ENCODE data around the gene PPIE.
"Not testable (repeated sequence)": the region's sequence is repeated elsewhere in the genome, so short reads cannot be mapped to it uniquely, and the experiment has no call there.

PPIE gene

DNA sequence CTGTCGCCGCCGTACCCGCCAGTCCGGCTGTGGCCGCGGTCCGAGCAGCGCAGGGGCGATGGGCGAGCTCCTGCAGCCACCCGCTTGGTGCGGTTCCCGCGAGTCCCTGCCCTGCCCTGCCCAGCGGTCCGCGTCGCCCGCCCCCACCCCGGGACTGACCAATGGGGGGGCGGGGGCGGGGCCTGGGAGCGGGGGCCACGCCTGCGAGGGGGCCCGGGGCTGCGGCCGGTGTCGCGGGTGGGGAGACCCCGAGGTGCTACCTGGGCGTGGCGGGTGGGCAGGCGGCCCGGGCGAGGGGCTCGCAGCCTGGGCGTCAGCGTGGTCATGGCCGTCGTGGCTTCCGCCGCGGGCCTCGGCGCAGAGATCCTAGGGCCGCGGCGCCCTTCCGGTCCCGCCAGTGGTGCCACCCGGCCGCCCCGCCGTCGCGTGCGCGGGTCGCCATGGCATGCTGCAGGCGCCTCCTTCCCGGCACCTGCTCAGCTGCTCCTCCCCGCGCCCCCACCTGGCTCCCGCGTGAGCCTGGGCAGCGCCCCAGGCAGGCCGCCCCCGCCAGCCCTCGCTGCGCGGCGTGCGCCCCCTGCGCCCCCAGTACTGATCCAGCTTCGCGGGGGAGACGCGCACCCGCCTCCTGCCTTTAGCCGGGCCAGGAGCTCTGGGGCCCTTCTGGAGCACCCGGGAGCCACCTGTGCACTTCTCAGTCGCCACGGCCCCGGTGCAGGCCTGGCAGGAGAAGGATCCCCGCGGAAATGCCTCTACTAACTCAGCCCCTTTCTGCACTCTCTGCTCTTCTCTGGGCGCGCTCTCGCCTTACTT, 50.3 kb downstream of the PPIE start, which contains the start of gene BMP8B:
Gene BMP8B (minus strand): TSS at position 108 of the 813 bp plus-strand sequence. CDS start 380 bp downstream, outside the sequence.
- H3K4me1 ChIP-seq (ENCODE audit: control insufficient read depth, insufficient read depth, low read length): peaks cover 4% of the 10 kb centered on the region
- no peaks in the 10 kb centered on the region for H3K36me3 ChIP-seq (ENCODE audit: control insufficient read depth in 2 of 2, insufficient read depth in 2 of 2, low read length in 2 of 2)
- no peak within 1 kb of the TSS for H3K27ac ChIP-seq (ENCODE audit: low read length)
- H3K4me3 ChIP-seq (ENCODE audit: low read length in 2 of 2): peak within 1 kb of the TSS in 1 of 2 donors; percentile 54
- peaks cover 13 to 26% of the 10 kb centered on the region in 2 donors for H3K27me3 ChIP-seq (ENCODE audit: control insufficient read depth in 1 of 2, insufficient read depth in 2 of 2, low read length in 2 of 2)
- no peaks in the 10 kb centered on the region for H3K9me3 ChIP-seq (ENCODE audit: control insufficient read depth in 2 of 2, low read length in 2 of 2)
- H3K9ac ChIP-seq (ENCODE audit: low read length in 2 of 2): no peak within 1 kb of the TSS

DNA sequence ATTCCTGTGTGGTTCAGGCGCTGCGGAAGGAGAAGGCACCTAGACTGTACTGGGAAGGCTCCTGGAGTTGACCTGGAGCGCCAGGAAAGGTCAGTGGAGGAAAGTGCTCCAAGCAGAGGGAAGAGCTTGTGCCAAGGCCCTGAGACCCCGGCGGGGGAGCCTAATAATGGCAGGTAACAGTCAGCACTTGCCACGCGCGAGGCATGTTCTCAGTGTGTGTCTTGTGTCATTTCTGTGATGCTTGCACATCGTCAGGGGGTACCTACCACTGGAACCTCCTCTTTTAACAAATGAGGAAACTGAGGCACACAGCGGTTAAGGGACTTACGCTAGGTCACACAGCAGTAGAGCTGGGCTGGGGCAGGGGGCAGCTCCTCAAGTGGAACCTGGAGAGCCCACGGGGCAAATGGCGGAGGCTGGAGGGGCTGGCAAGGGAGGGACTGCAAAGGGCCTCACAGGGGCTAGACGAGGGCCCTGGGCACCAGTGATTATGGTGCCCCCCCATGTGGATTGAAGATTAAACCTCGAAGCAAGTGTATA, 51.0 kb downstream of the PPIE start:
- Histone ChIP-seq H3K4me1 (ENCODE audit: control insufficient read depth, insufficient read depth, low read length) (peaks cover 4% of the 10 kb centered on the region), H3K27ac (ENCODE audit: low read length) (no peak overlapping the region), H3K27me3 (ENCODE audit: control insufficient read depth in 1 of 2, insufficient read depth in 2 of 2, low read length in 2 of 2) (peaks cover 13 to 26% of the 10 kb centered on the region in 2 donors), H3K9me3 (ENCODE audit: control insufficient read depth in 2 of 2, low read length in 2 of 2) (no peaks in the 10 kb centered on the region), H3K4me3 (ENCODE audit: low read length in 2 of 2) (no peak overlapping the region), H3K36me3 (ENCODE audit: control insufficient read depth in 2 of 2, insufficient read depth in 2 of 2, low read length in 2 of 2) (no peaks in the 10 kb centered on the region), H3K9ac (ENCODE audit: low read length in 2 of 2) (no peak overlapping the region)

DNA sequence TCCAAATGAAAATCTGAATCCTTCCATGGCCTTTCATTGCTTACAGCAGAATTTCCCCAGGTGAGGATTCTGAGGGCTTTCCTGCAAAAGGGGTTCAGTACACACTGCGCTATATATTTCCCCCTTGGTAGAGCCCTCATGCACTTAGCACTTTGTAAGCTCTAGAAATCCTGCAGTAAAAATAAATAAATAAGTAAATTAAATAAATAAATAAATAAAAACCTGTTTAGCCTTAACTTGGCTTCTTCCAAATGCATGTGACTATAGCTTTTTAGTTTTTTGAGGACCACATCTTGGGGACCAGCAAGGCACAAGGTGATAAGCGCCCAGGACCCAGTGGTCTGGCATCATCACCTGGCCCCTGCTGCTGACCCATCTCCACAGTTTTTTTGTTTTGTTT, 53.2 kb downstream of the PPIE start:
- H3K4me1 ChIP-seq (ENCODE audit: control insufficient read depth, insufficient read depth, low read length): peaks cover 4% of the 10 kb centered on the region
- no peak overlapping the region for H3K27ac ChIP-seq (ENCODE audit: low read length)
- no peaks in the 10 kb centered on the region for H3K9me3 ChIP-seq (ENCODE audit: control insufficient read depth in 2 of 2, low read length in 2 of 2)
- H3K27me3 ChIP-seq (ENCODE audit: control insufficient read depth in 1 of 2, insufficient read depth in 2 of 2, low read length in 2 of 2): peaks cover 14 to 25% of the 10 kb centered on the region in 2 donors
- H3K36me3 ChIP-seq (ENCODE audit: control insufficient read depth in 2 of 2, insufficient read depth in 2 of 2, low read length in 2 of 2): no peaks in the 10 kb centered on the region
- no peak overlapping the region for H3K4me3 ChIP-seq (ENCODE audit: low read length in 2 of 2)
- no peak overlapping the region for H3K9ac ChIP-seq (ENCODE audit: low read length in 2 of 2)

DNA sequence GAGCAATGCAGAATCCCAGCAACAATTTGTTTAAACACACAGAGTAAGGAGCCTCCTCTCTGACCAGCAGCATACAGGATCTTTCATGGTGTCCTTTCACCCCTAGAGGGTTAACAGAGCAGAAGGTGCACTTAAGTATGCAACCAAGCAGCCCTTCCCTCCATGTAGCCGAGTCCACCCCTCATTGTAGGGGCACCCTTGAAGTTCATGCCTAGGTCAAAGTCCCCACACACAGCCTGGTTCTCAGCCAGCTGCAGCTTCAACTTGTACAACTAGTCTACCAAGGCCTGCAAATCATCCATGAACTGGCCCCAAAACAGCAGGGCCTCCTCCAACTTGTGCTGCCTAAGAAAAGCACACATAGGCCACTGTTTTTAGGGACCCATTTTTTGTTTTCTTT, 57.0 kb downstream of the PPIE start:
- H3K9me3 ChIP-seq (ENCODE audit: control insufficient read depth in 2 of 2, low read length in 2 of 2): no peaks in the 10 kb centered on the region
- peaks cover 2 to 6% of the 10 kb centered on the region in 2 donors for H3K27me3 ChIP-seq (ENCODE audit: control insufficient read depth in 1 of 2, insufficient read depth in 2 of 2, low read length in 2 of 2)
- no peak overlapping the region for H3K4me3 ChIP-seq (ENCODE audit: low read length in 2 of 2)
- H3K9ac ChIP-seq (ENCODE audit: low read length in 2 of 2): no peak overlapping the region
- no peaks in the 10 kb centered on the region for H3K36me3 ChIP-seq (ENCODE audit: control insufficient read depth in 2 of 2, insufficient read depth in 2 of 2, low read length in 2 of 2)
- H3K27ac ChIP-seq (ENCODE audit: low read length): no peak overlapping the region
- no peaks in the 10 kb centered on the region for H3K4me1 ChIP-seq (ENCODE audit: control insufficient read depth, insufficient read depth, low read length)

DNA sequence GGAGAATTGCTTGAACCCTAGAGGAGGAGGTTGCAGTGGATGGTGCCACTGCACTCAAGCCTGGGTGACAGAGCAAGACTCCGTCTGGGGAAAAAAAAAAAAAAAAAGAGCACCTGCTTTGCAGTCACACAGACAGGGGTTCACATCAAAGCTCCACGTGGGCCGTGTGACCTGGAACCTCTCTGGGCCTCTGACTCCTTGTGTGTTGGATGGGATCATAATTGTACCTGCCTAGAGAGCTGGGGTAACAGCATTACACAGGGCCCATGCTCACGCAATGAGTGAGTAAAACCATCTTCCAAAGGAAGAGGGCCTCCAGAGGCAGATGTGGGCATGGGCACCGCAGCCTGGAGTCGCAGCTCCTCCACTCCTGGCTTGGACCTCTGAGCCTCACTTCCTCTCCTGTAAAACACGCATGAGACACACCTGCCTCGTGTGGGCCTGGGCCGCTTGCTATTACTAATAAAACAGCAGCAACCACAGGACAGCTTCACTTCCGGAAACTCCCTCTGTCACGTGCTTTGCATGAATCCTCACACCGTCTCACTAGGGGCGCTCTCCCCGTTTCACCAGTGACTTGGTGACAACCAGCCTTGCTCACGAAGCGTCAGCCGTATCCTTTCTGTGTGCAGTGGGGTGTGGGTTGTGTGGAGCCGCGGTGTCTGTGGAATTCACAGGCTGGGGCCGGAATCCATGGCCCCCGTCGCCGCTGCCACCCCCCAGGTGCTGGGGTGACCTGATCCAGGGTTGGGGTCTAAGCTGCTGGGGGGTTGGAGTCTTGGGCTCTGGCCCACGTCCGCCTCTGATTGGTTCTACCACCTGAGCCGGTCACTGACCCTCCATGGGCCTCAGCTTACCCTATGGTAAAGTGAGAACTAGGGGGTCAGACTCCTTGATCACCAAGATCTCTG, 60.4 kb downstream of the PPIE start:
- not testable (repeated sequence) for H3K36me3 ChIP-seq (ENCODE audit: control insufficient read depth in 2 of 2, insufficient read depth in 2 of 2, low read length in 2 of 2); H3K27ac ChIP-seq (ENCODE audit: low read length); H3K4me3 ChIP-seq (ENCODE audit: low read length in 2 of 2); H3K9ac ChIP-seq (ENCODE audit: low read length in 2 of 2); H3K4me1 ChIP-seq (ENCODE audit: control insufficient read depth, insufficient read depth, low read length); H3K27me3 ChIP-seq (ENCODE audit: control insufficient read depth in 1 of 2, insufficient read depth in 2 of 2, low read length in 2 of 2); H3K9me3 ChIP-seq (ENCODE audit: control insufficient read depth in 2 of 2, low read length in 2 of 2)

DNA sequence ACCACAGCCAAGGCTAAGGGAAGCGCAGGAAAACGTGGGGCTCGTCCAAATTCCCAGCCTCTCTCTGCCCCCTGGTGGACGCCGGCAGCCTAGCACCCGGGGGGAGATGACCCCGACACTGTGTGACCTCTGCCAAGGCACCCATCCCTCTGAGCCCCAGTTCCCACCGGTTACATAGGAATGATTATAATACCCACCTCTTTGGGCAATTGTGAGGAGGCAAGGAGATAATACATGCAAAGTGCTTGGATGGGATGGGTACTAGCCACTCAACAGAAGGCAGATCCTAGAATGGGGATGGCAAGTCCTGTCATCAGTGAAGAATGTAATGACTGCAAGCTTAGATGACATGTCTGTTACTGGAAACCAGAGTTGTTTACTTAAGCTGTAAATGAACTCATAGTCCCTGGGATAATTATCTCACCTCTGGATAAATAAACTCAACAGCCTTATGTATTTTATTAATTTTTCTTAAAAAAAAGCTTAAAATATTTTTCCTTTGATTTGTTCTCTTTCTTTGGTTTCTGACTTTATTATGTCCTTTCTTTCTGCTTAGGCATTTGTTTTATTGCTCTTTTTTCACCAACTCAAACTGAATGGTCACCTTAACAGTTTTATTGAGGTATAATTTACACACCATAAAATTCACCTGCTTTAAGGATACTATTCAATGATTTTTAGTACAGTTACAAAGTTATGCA, 61.2 kb downstream of the PPIE start:
- H3K4me1 ChIP-seq (ENCODE audit: control insufficient read depth, insufficient read depth, low read length): no peaks in the 10 kb centered on the region
- no peak overlapping the region for H3K9ac ChIP-seq (ENCODE audit: low read length in 2 of 2)
- H3K27me3 ChIP-seq (ENCODE audit: control insufficient read depth in 1 of 2, insufficient read depth in 2 of 2, low read length in 2 of 2): peaks cover 0 to 6% of the 10 kb centered on the region in 2 donors
- no peaks in the 10 kb centered on the region for H3K36me3 ChIP-seq (ENCODE audit: control insufficient read depth in 2 of 2, insufficient read depth in 2 of 2, low read length in 2 of 2)
- no peaks in the 10 kb centered on the region for H3K9me3 ChIP-seq (ENCODE audit: control insufficient read depth in 2 of 2, low read length in 2 of 2)
- no peak overlapping the region for H3K4me3 ChIP-seq (ENCODE audit: low read length in 2 of 2)
- no peak overlapping the region for H3K27ac ChIP-seq (ENCODE audit: low read length)

DNA sequence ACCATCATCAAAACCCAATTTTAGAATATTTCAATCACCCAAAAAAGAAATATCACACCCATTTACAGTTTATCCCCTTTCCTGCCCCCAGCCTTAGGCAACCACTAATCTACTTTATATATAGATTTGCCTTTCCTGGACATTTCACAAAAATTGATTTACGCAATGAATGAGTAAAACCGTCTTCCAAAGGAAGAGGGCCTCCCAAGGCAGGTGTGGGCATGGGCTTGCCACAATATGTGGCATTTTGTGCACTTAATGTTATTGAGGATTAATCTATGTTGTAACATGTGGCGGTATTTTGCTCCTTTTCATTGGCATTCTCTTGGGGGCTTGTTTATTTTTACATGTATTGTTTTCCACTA, 61.8 kb downstream of the PPIE start:
- no peaks in the 10 kb centered on the region for H3K4me1 ChIP-seq (ENCODE audit: control insufficient read depth, insufficient read depth, low read length)
- peaks cover 0 to 6% of the 10 kb centered on the region in 2 donors for H3K27me3 ChIP-seq (ENCODE audit: control insufficient read depth in 1 of 2, insufficient read depth in 2 of 2, low read length in 2 of 2)
- H3K9ac ChIP-seq (ENCODE audit: low read length in 2 of 2): no peak overlapping the region
- peaks cover 0 to 1% of the 10 kb centered on the region in 2 donors for H3K9me3 ChIP-seq (ENCODE audit: control insufficient read depth in 2 of 2, low read length in 2 of 2)
- no peaks in the 10 kb centered on the region for H3K36me3 ChIP-seq (ENCODE audit: control insufficient read depth in 2 of 2, insufficient read depth in 2 of 2, low read length in 2 of 2)
- no peak overlapping the region for H3K4me3 ChIP-seq (ENCODE audit: low read length in 2 of 2)
- no peak overlapping the region for H3K27ac ChIP-seq (ENCODE audit: low read length)

DNA sequence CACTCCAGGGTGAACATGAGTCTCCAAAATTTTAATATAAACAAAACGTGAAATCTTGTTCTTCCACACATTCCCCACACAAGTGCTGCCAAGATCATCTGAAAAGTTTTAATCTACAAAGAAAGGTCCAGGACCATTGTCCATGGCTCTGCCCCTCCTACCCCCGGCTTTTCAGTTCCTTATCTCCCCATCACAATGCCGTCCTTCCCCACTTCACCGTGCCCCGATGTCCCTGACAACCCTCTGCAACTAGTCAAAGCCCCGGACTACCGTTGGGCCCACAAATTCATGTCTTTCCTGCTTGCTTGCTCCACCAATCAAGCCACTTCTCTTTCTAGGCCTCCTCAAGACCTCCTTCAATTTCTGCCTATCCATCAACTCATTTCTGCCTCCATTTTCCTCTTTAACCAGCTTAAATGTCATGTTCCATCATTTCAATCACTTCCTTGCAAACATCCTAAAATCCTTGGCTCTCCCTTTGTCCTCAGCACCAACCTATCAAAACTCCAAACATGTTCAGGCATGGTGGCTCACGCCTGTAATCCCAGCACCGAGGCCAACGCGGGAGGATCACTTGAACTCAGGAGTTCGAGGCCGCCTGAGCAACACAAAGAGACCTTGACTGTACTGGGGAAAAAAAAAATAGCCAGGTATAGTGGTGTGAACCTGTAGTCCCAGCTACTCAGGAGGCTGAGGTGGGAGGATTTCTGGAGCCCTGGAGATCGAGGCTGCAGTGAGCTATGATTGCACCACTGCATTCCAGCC, 64.0 kb downstream of the PPIE start:
- no peaks in the 10 kb centered on the region for H3K4me1 ChIP-seq (ENCODE audit: control insufficient read depth, insufficient read depth, low read length)
- H3K9ac ChIP-seq (ENCODE audit: low read length in 2 of 2): no peak overlapping the region
- no peak overlapping the region for H3K4me3 ChIP-seq (ENCODE audit: low read length in 2 of 2)
- no peaks in the 10 kb centered on the region for H3K36me3 ChIP-seq (ENCODE audit: control insufficient read depth in 2 of 2, insufficient read depth in 2 of 2, low read length in 2 of 2)
- H3K27ac ChIP-seq (ENCODE audit: low read length): no peak overlapping the region
- peaks cover 0 to 2% of the 10 kb centered on the region in 2 donors for H3K9me3 ChIP-seq (ENCODE audit: control insufficient read depth in 2 of 2, low read length in 2 of 2)
- H3K27me3 ChIP-seq (ENCODE audit: control insufficient read depth in 1 of 2, insufficient read depth in 2 of 2, low read length in 2 of 2): peaks cover 0 to 3% of the 10 kb centered on the region in 2 donors

DNA sequence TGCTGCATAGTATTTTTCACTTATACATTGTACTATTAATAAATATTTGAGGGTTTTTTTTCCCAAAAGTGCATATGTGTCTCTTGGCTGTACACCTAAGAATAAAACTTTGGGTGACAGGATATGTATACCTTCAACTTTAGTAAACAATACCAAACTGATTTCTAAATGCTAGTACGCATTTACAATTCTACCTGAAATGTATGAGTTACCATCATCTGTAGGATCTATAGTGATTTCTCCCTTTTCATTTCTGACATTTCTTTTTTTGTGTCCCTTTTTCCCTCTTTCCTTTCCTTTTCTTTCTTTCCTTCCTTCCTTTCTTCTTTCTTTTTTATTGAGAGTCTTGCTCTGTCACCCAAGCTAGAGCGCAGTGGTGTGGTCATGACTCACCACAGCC, 66.7 kb downstream of the PPIE start:
- no peaks in the 10 kb centered on the region for H3K4me1 ChIP-seq (ENCODE audit: control insufficient read depth, insufficient read depth, low read length)

More for the DNA sequence above, 66.7 kb downstream of the PPIE start:
- Histone ChIP-seq H3K9me3 (ENCODE audit: control insufficient read depth in 2 of 2, low read length in 2 of 2) (peaks cover 0 to 2% of the 10 kb centered on the region in 2 donors), H3K36me3 (ENCODE audit: control insufficient read depth in 2 of 2, insufficient read depth in 2 of 2, low read length in 2 of 2) (no peaks in the 10 kb centered on the region), H3K9ac (ENCODE audit: low read length in 2 of 2) (no peak overlapping the region), H3K27me3 (ENCODE audit: control insufficient read depth in 1 of 2, insufficient read depth in 2 of 2, low read length in 2 of 2) (no peaks in the 10 kb centered on the region), H3K27ac (ENCODE audit: low read length) (no peak overlapping the region), H3K4me3 (ENCODE audit: low read length in 2 of 2) (no peak overlapping the region)

Data from stomach smooth muscle (tissue), 2 donors.